Endodermal cell (in vitro differentiated cells): ENCODE results near the gene MSX1. TPM values are rescaled to one million over a fixed set of nuclear protein-coding genes. Genes with fewer than 3 reads are reported as not detected.

Experiments
- DNase-seq: peaks from one replicate; pipeline ENCODE4 v3.0.0-alpha.2; 2017
- H3K27ac ChIP-seq: 2 replicates; pipeline ENCODE4 v1.5.1; 2013; ENCODE audit warnings: mild to moderate bottlenecking, low read depth, low read length, moderate library complexity
- H3K27me3 ChIP-seq: 2 replicates; pipeline ENCODE4 v1.6.1; 2013; ENCODE audit warnings: mild to moderate bottlenecking, low read length, moderate library complexity; ENCODE audit not compliant: insufficient read depth, control insufficient read depth, poor library complexity, severe bottlenecking
- H3K36me3 ChIP-seq: 2 replicates; pipeline ENCODE4 v1.7.0; 2013; ENCODE audit warnings: mild to moderate bottlenecking, low read length, moderate library complexity; ENCODE audit not compliant: control insufficient read depth, insufficient read depth
- H3K4me1 ChIP-seq: one replicate; pipeline ENCODE4 v1.7.0; 2013; ENCODE audit warnings: low read length; ENCODE audit not compliant: control insufficient read depth, insufficient read depth
- H3K4me3 ChIP-seq: 2 replicates; pipeline ENCODE4 v1.5.1; 2013; ENCODE audit warnings: mild to moderate bottlenecking, low read length, moderate library complexity
- H3K9ac ChIP-seq: 2 replicates; pipeline ENCODE4 v1.6.1; 2013; ENCODE audit warnings: mild to moderate bottlenecking, low read length, moderate library complexity; ENCODE audit not compliant: poor library complexity, severe bottlenecking; ENCODE audit errors: extremely low read depth
- H3K9me3 ChIP-seq: 2 replicates; pipeline ENCODE4 v1.6.1; 2013; ENCODE audit warnings: mild to moderate bottlenecking, low read length, moderate library complexity; ENCODE audit not compliant: control insufficient read depth
- H3K27ac Mint-ChIP-seq: 2 replicates; pipeline ENCODE4 v1.8.0; 2020; ENCODE audit warnings: mixed read lengths
- H3K27me3 Mint-ChIP-seq: 2 replicates; pipeline ENCODE4 v1.8.0; 2021; ENCODE audit warnings: mild to moderate bottlenecking, mixed read lengths; ENCODE audit not compliant: insufficient read depth
- H3K36me3 Mint-ChIP-seq: 2 replicates; pipeline ENCODE4 v1.8.0; 2020; ENCODE audit warnings: low read depth, mixed read lengths
- H3K4me1 Mint-ChIP-seq: 2 replicates; pipeline ENCODE4 v1.8.0; 2020; ENCODE audit warnings: mixed read lengths
- H3K4me3 Mint-ChIP-seq: 2 replicates; pipeline ENCODE4 v1.8.0; 2020; ENCODE audit warnings: mild to moderate bottlenecking, moderate library complexity, mixed read lengths
- H3K9me3 Mint-ChIP-seq: 2 replicates; pipeline ENCODE4 v1.8.0; 2020; ENCODE audit warnings: mild to moderate bottlenecking, mixed read lengths
- CTCF ChIP-seq: fragments of 200-600 bp; sonication (generic); conservative IDR thresholded peaks from 2 replicates; pipeline ENCODE4 v1.5.0; 2021; ENCODE audit warnings: antibody characterized with exemption, mild to moderate bottlenecking
- WGBS, 2 experiments: methylation state at CpG; one replicate each; pipeline versions ENCODE4 v1.1.5 to v1.1.7; 2013; ENCODE audit warnings: missing lambda C conversion rate in 2 of 2, mixed read lengths in 1 of 2; ENCODE audit not compliant: insufficient coverage in 1 of 2, insufficient read length in 1 of 2; 5-methylcytosine and 5-hydroxymethylcytosine counted together
- total RNA-seq, 2 donors: library from RNA; stranded (reverse); fragmentation: NEBNext Ultra II Directional in 1 of 2; extraction: Animal tissue kit (Norgen Biotek cat#: 25700) in 1 of 2; gene quantifications; 2 replicates in 1 of 2; 3 replicates in 1 of 2; pipeline ENCODE4 v1.2.1, GENCODE V29; 2021

MSX1 gene
- total RNA-seq, 2 donors from 2014 or later, result 0.46 to 1.3 TPM

DNA sequence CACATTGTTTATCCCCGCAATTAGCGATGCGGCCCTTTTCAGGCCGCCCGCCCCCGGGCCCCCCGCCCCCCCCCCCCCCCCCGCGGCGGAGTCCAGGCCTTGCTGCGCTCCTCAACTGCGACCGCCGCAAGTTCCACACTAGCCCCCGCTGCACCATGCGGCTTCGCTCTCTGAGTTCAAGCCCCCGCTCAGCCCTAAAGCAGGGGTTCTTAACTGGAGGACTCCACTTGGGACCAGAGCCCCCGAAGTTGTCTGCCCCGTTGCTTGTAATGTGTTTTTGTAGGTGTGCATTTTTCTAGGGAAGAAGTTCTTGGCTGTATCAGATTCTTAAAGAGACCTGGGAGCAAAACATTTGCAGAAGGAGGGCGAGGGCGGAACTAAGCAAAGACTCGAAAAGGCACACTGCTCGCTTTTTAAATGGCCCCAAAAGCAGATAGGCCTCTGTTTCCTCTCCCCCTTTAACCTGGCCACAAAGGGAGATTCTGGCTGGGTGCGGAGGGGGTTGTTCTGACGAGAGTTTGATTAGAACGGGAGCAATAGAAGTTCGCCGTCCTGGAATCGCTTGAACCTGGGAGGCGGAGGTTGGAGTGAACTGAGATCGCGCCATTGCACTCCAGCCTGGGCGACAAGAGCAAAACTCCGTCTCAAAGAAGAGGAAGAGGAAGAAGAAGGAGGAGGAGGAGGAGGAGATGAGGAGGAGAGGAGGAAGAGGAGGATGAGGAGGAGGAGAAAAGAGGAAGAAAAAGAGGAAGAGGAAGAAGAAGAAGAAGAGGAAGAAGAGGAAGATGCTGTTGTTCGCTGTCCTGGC lies 2.3 kb upstream of the MSX1 start:
- no peaks in the 10 kb centered on the region for H3K9me3 Mint-ChIP-seq
- H3K4me1 ChIP-seq, result peaks cover 5% of the 10 kb centered on the region
- H3K27ac Mint-ChIP-seq, result no peak overlapping the region
- DNase-seq, result peak; percentile 58
- H3K27me3 ChIP-seq, result peaks cover 97% of the 10 kb centered on the region
- peaks cover 47% of the 10 kb centered on the region for H3K4me1 Mint-ChIP-seq
- no peaks in the 10 kb centered on the region for H3K36me3 ChIP-seq
- peaks cover 90% of the 10 kb centered on the region for H3K27me3 Mint-ChIP-seq
- no peaks in the 10 kb centered on the region for H3K36me3 Mint-ChIP-seq
- no peak overlapping the region for H3K4me3 ChIP-seq
- peak overlapping the region; percentile 29 for H3K4me3 Mint-ChIP-seq
- no peaks in the 10 kb centered on the region for H3K9me3 ChIP-seq
- TF ChIP-seq CTCF, result no peak
- H3K9ac ChIP-seq, result no peak overlapping the region
- H3K27ac ChIP-seq, result no peak overlapping the region
- WGBS, 2 experiments, result 8 to 11% methylated on average over 15 to 29 of the region's 36 CpGs

- 3 to 8% methylated on average over 18 to 42 of the region's 42 CpGs for WGBS, 2 experiments
- Histone ChIP-seq H3K4me1 (peaks cover 5% of the 10 kb centered on the region), H3K27ac (no peak overlapping the region), H3K9me3 (no peaks in the 10 kb centered on the region), H3K27me3 (peaks cover 97% of the 10 kb centered on the region), H3K36me3 (no peaks in the 10 kb centered on the region), H3K4me3 (no peak overlapping the region), H3K9ac (no peak overlapping the region)
- DNase-seq, result peak; percentile 77
- no peak overlapping the region for H3K27ac Mint-ChIP-seq
- H3K27me3 Mint-ChIP-seq, result peaks cover 90% of the 10 kb centered on the region
- peak overlapping the region; percentile 29 for H3K4me3 Mint-ChIP-seq
- no peaks in the 10 kb centered on the region for H3K36me3 Mint-ChIP-seq
- TF ChIP-seq CTCF, result no peak
- H3K9me3 Mint-ChIP-seq, result no peaks in the 10 kb centered on the region
- H3K4me1 Mint-ChIP-seq, result peaks cover 47% of the 10 kb centered on the region
Observed at GRCh38 chr4:4857809-4858508, 1.5 kb upstream of the MSX1 start.

GRCh38 chr4:4858527-4859324 lies 739 bp upstream of the MSX1 start:
- Mint-ChIP-seq H3K4me1 (peaks cover 41% of the 10 kb centered on the region), H3K9me3 (no peaks in the 10 kb centered on the region), H3K27me3 (peaks cover 89% of the 10 kb centered on the region), H3K27ac (no peak overlapping the region), H3K36me3 (no peaks in the 10 kb centered on the region), H3K4me3 (peak overlapping the region; percentile 34)
- no peaks in the 10 kb centered on the region for H3K36me3 ChIP-seq
- H3K27me3 ChIP-seq, result peaks cover 97% of the 10 kb centered on the region
- peak overlapping the region; percentile 71 for H3K4me3 ChIP-seq
- 0 to 3% methylated on average over 7 to 20 of the region's 21 CpGs for WGBS, 2 experiments
- TF ChIP-seq CTCF, result no peak
- peak; percentile 55 for DNase-seq
- peak overlapping the region; percentile 22 for H3K27ac ChIP-seq
- peaks cover 5% of the 10 kb centered on the region for H3K4me1 ChIP-seq
- no peaks in the 10 kb centered on the region for H3K9me3 ChIP-seq
- no peak overlapping the region for H3K9ac ChIP-seq
